Measurements from ENCODE around the gene PHF5A. TPM values are rescaled to one million over a fixed set of nuclear protein-coding genes. Genes with fewer than 3 reads are reported as not detected.
"Not testable (repeated sequence)": the region's sequence is repeated elsewhere in the genome, so short reads cannot be mapped to it uniquely, and the experiment has no call there.

The PHF5A gene
- total RNA-seq, 1 experiment from 2014 or later, result 59.7 TPM

GRCh38 chr22:41447435-41448188, 20.9 kb downstream of the PHF5A start:
- DNase-seq (ENCODE audit: low read depth), result peak; percentile 66

- peak; percentile 93 for DNase-seq (ENCODE audit: low read depth)
Observed at GRCh38 chr22:41446639-41447434, 21.7 kb downstream of the PHF5A start, which contains the start of gene TOB2. TSS of gene TOB2 (minus strand) at chr22:41446801. CDS start at chr22:41437345, 9,456 bp downstream.

- peak; percentile 7 for DNase-seq (ENCODE audit: low read depth)
Observed at GRCh38 chr22:41446057-41446501, 22.4 kb downstream of the PHF5A start.

- DNase-seq (ENCODE audit: low read depth), result no peak
Observed at GRCh38 chr22:41445129-41446056, 23.1 kb downstream of the PHF5A start.

- peak; percentile 91 for DNase-seq (ENCODE audit: low read depth)
Observed at GRCh38 chr22:41444360-41445128, 23.9 kb downstream of the PHF5A start.

GRCh38 chr22:41442240-41442792, 26.2 kb downstream of the PHF5A start:
- DNase-seq (ENCODE audit: low read depth), result no peak

GRCh38 chr22:41440511-41440910, 28.0 kb downstream of the PHF5A start:
- DNase-seq (ENCODE audit: low read depth), result not testable (repeated sequence)

- no peak for DNase-seq (ENCODE audit: low read depth)
Observed at GRCh38 chr22:41437198-41437597, 31.3 kb downstream of the PHF5A start.

- no peak for DNase-seq (ENCODE audit: low read depth)
Observed at GRCh38 chr22:41436322-41437113, 32.0 kb downstream of the PHF5A start.

GRCh38 chr22:41435560-41435959, 32.9 kb downstream of the PHF5A start:
- no peak for DNase-seq (ENCODE audit: low read depth)

- not testable (repeated sequence) for DNase-seq (ENCODE audit: low read depth)
Observed at GRCh38 chr22:41434361-41435003, 34.0 kb downstream of the PHF5A start.

GRCh38 chr22:41433480-41433879, 35.0 kb downstream of the PHF5A start:
- DNase-seq (ENCODE audit: low read depth), result not testable (repeated sequence)

- DNase-seq (ENCODE audit: low read depth), result no peak
Observed at GRCh38 chr22:41431656-41432055, 36.8 kb downstream of the PHF5A start.

GRCh38 chr22:41429951-41430332, 38.5 kb downstream of the PHF5A start:
- DNase-seq (ENCODE audit: low read depth), result no peak

- peak; percentile 35 for DNase-seq (ENCODE audit: low read depth)
Observed at GRCh38 chr22:41429232-41429950, 39.1 kb downstream of the PHF5A start.

GRCh38 chr22:41425660-41426365, 42.7 kb downstream of the PHF5A start:
- DNase-seq (ENCODE audit: low read depth), result no peak

GRCh38 chr22:41418717-41419116, 49.8 kb downstream of the PHF5A start:
- DNase-seq (ENCODE audit: low read depth), result no peak

All from RPMI7951 (cell line).